Measurements from ENCODE around the gene GPR82. TPM values are rescaled to one million over a fixed set of nuclear protein-coding genes. Genes with fewer than 3 reads are reported as not detected.
A peak's percentile ranks its signal among the peaks of the same experiment; 100 is the strongest.

The GPR82 gene
- polyA plus RNA-seq, 2 of the 4 experiments (the other 2 are of a cell fraction), result not detected

DNA sequence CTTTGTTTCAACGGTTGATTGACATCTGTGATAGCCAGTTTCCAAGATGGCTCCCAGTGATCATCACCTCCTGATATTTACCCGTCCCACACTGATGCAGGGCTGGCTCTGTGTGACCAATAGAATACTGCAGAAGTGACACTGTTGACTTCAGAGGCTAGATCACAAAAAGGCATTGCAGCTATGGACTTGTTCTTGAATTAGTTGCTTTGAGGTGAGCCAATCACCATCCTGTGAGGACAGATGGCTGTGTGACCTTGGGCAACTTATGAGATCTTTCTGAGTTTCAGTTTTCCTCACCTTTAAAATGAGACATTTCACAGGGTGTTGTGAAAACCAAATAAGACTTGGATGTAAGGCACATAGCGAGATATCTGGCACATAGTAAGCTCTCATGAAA lies 1.8 kb upstream of the GPR82 start:
- DNase-seq (ENCODE audit: low read depth in 1 of 2, low spot score in 1 of 2), result no peak
- no peak for ATAC-seq
- H3K4me1 ChIP-seq, result peaks cover 3% of the 10 kb centered on the region; the same call in 1 of the 3 replicates
- 96% methylated on average over 3 of the region's 3 CpGs for WGBS (ENCODE audit: missing lambda C conversion rate)
- H3K9me3 ChIP-seq, result peaks cover 3% of the 10 kb centered on the region; the same call in 1 of the 3 replicates
- TF ChIP-seq RARB (CRISPR knock-in tag; IDR thresholded peaks at IDR 0.05), result no peak
- TF ChIP-seq, protein P1, sequence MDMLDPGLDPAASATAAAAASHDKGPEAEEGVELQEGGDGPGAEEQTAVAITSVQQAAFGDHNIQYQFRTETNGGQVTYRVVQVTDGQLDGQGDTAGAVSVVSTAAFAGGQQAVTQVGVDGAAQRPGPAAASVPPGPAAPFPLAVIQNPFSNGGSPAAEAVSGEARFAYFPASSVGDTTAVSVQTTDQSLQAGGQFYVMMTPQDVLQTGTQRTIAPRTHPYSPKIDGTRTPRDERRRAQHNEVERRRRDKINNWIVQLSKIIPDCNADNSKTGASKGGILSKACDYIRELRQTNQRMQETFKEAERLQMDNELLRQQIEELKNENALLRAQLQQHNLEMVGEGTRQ (IDR thresholded peaks at IDR 0.05), result no peak
- no peak for TF ChIP-seq ESRRA (IDR thresholded peaks at IDR 0.05; ENCODE audit: borderline replicate concordance, low read length)
- TF ChIP-seq RNF2 (IDR thresholded peaks at IDR 0.05; ENCODE audit: borderline replicate concordance, low read depth), result no peak
- no peak for TF ChIP-seq RFX5 (IDR thresholded peaks at IDR 0.05)
- TF ChIP-seq FOSB (CRISPR knock-in tag; IDR thresholded peaks at IDR 0.05), result no peak
- TF ChIP-seq SREBF2 (IDR thresholded peaks at IDR 0.05), result no peak
- no peak for TF ChIP-seq BCL3 (IDR thresholded peaks at IDR 0.05)
- TF ChIP-seq RCOR1 (IDR thresholded peaks at IDR 0.05; ENCODE audit: low read depth, low read length), result no peak
- no peak for TF ChIP-seq EP300 (IDR thresholded peaks at IDR 0.05)
- TF ChIP-seq FOXS1 (CRISPR knock-in tag; IDR thresholded peaks at IDR 0.05), result no peak
- no peak for TF ChIP-seq HOXB5 (CRISPR knock-in tag; IDR thresholded peaks at IDR 0.05)
- no peak for TF ChIP-seq JUN (IDR thresholded peaks at IDR 0.05)
- no peak for TF ChIP-seq PBX3 (IDR thresholded peaks at IDR 0.05)
- no peak for TF ChIP-seq CBX2 (IDR thresholded peaks at IDR 0.05; ENCODE audit: borderline replicate concordance, low read depth)
- ChIA-PET CTCF (interaction anchor here (1.2 kb wide), 1 partner anchor 14 kb away, joined by 4 read pairs; no protein-coding TSS in a partner anchor), POLR2A (no interaction called here)
- no peak overlapping the region for H3K27ac ChIP-seq
- no peak overlapping the region for H3K4me2 ChIP-seq
- H3K4me3 ChIP-seq, result no peak overlapping the region
- peak; percentile 89 for FAIRE-seq

- TF ChIP-seq EHF (CRISPR knock-in tag; IDR thresholded peaks at IDR 0.05), result no peak
- no peak for TF ChIP-seq GATA3 (IDR thresholded peaks at IDR 0.05; ENCODE audit: borderline replicate concordance)
- no peak for TF ChIP-seq HOXB5 (CRISPR knock-in tag; IDR thresholded peaks at IDR 0.05)
- no peak for TF ChIP-seq POLR2A (IDR thresholded peaks at IDR 0.05; ENCODE audit: low read length)
- no peak for TF ChIP-seq CBX2 (IDR thresholded peaks at IDR 0.05; ENCODE audit: borderline replicate concordance, low read depth)
- no peak for TF ChIP-seq RAD21 (conservative IDR thresholded peaks at IDR 0.05 in 1 of 2, IDR thresholded peaks at IDR 0.05 in 1 of 2)
- TF ChIP-seq, protein P2, sequence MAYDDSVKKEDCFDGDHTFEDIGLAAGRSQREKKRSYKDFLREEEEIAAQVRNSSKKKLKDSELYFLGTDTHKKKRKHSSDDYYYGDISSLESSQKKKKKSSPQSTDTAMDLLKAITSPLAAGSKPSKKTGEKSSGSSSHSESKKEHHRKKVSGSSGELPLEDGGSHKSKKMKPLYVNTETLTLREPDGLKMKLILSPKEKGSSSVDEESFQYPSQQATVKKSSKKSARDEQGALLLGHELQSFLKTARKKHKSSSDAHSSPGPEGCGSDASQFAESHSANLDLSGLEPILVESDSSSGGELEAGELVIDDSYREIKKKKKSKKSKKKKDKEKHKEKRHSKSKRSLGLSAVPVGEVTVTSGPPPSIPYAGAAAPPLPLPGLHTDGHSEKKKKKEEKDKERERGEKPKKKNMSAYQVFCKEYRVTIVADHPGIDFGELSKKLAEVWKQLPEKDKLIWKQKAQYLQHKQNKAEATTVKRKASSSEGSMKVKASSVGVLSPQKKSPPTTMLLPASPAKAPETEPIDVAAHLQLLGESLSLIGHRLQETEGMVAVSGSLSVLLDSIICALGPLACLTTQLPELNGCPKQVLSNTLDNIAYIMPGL (CRISPR knock-in tag; IDR thresholded peaks at IDR 0.05; ENCODE audit: borderline replicate concordance), result no peak
- no peak for TF ChIP-seq BCL3 (IDR thresholded peaks at IDR 0.05)
- TF ChIP-seq HOXB13 (CRISPR knock-in tag; IDR thresholded peaks at IDR 0.05; ENCODE audit: low read depth), result no peak
- no peak for TF ChIP-seq HDAC2 (IDR thresholded peaks at IDR 0.05)
- Histone ChIP-seq H3K4me3 (no peak overlapping the region), H3K4me2 (no peak overlapping the region), H3K27ac (no peak overlapping the region), H3K9me3 (peaks cover 3% of the 10 kb centered on the region; the same call in 1 of the 3 replicates), H3K4me1 (peaks cover 3% of the 10 kb centered on the region; the same call in 1 of the 3 replicates)
- POLR2A ChIA-PET, result no interaction called here
- ATAC-seq, result no peak
- FAIRE-seq, result peak; percentile 83
- no peak for DNase-seq (ENCODE audit: low read depth in 1 of 2, low spot score in 1 of 2)
- CTCF ChIA-PET, result interaction anchor here (1.2 kb wide), 1 partner anchor 15 kb away, joined by 4 read pairs; no protein-coding TSS in a partner anchor
- WGBS (ENCODE audit: missing lambda C conversion rate), result 56% methylated on average over 3 of the region's 3 CpGs
Observed at GRCh38 chrX:41722816-41723618, 964 bp upstream of the GPR82 start.

Measured in A549 (cell line).